OCI-LY1 (cell line): ENCODE measurements around the gene LATS2.

Experiments used
- H2AFZ ChIP-seq: fragments of 200-600 bp; sonication (generic), shearing (Covaris generic); 2 replicates; pipeline ENCODE4 v1.6.0; 2014; ENCODE audit warnings: antibody characterized with exemption, mild to moderate bottlenecking, low read length
- H3F3A ChIP-seq: fragments of 200-600 bp; sonication (generic), shearing (Covaris generic); 2 replicates; pipeline ENCODE4 v1.6.0; 2014; ENCODE audit warnings: mild to moderate bottlenecking, antibody characterized with exemption, low read length, moderate library complexity; ENCODE audit not compliant: insufficient read depth
- H3K27ac ChIP-seq: fragments of 200-600 bp; sonication (generic); 2 replicates; pipeline ENCODE4 v1.5.1; 2014; ENCODE audit warnings: low read length, mixed run types, mild to moderate bottlenecking, low read depth; ENCODE audit not compliant: poor library complexity, severe bottlenecking
- H3K27me3 ChIP-seq: fragments of 200-600 bp; sonication (generic); 2 replicates; pipeline ENCODE4 v1.6.0; 2014; ENCODE audit warnings: antibody characterized with exemption, mild to moderate bottlenecking, low read length, moderate library complexity; ENCODE audit not compliant: insufficient read depth
- H3K36me3 ChIP-seq: fragments of 200-600 bp; sonication (generic); 2 replicates; pipeline ENCODE4 v1.6.1; 2014; ENCODE audit warnings: mild to moderate bottlenecking, antibody characterized with exemption, low read length, moderate library complexity, mixed read lengths; ENCODE audit not compliant: insufficient read depth
- H3K4me1 ChIP-seq: fragments of 200-600 bp; sonication (generic); 2 replicates; pipeline ENCODE4 v1.5.1; 2014; ENCODE audit warnings: mild to moderate bottlenecking, low read length, moderate library complexity; ENCODE audit not compliant: insufficient read depth, severe bottlenecking
- H3K4me2 ChIP-seq: fragments of 200-600 bp; sonication (generic), shearing (Covaris generic); 2 replicates; pipeline ENCODE4 v1.6.1; 2014; ENCODE audit warnings: low read length
- H3K4me3 ChIP-seq: fragments of 200-600 bp; sonication (generic); 2 replicates; pipeline ENCODE4 v1.5.1; 2014; ENCODE audit warnings: low read length, low read depth, mild to moderate bottlenecking, mixed read lengths; ENCODE audit not compliant: poor library complexity, severe bottlenecking
- H3K79me2 ChIP-seq: fragments of 200-600 bp; shearing (Covaris generic); 2 replicates; pipeline ENCODE4 v1.6.1; 2016; ENCODE audit warnings: mixed run types, low read length, mixed read lengths; ENCODE audit not compliant: insufficient read depth
- H3K9ac ChIP-seq: fragments of 200-600 bp; sonication (generic), shearing (Covaris generic); 2 replicates; pipeline ENCODE4 v1.6.1; 2014; ENCODE audit warnings: mild to moderate bottlenecking, low read length, mixed read lengths
- H3K9me2 ChIP-seq: fragments of 200-600 bp; sonication (generic), shearing (Covaris generic); 2 replicates; pipeline ENCODE4 v1.6.1; 2014; ENCODE audit warnings: low read depth, mild to moderate bottlenecking, low read length, mixed read lengths
- H3K9me3 ChIP-seq: fragments of 200-600 bp; shearing (Covaris generic); 2 replicates; pipeline ENCODE4 v1.6.1; 2014; ENCODE audit warnings: low read length, mixed read lengths
- H4K20me1 ChIP-seq: fragments of 200-600 bp; sonication (generic), shearing (Covaris generic); 2 replicates; pipeline ENCODE4 v1.6.0; 2016; ENCODE audit warnings: mild to moderate bottlenecking, low read length; ENCODE audit not compliant: insufficient read depth
- EZH2 ChIP-seq: fragments of 200-600 bp; sonication (generic), shearing (Covaris generic); IDR thresholded peaks from 2 replicates; pipeline ENCODE4 v1.8.0; 2017; ENCODE audit warnings: borderline replicate concordance, mixed run types, mild to moderate bottlenecking, antibody characterized with exemption, low read length, moderate library complexity, mixed read lengths
- TF ChIP-seq, protein P1 (sequence below): fragments of 200-600 bp; sonication (generic), shearing (Covaris generic); IDR thresholded peaks from 2 replicates; pipeline ENCODE4 v1.5.1; 2017; ENCODE audit warnings: mild to moderate bottlenecking, antibody characterized with exemption, low read length, moderate library complexity, mixed read lengths

Gene LATS2

GRCh38 chr13:21104199-21105019 lies 43.0 kb upstream of the LATS2 start:
- Histone ChIP-seq H3K9me3 (no peaks in the 10 kb centered on the region), H3K27me3 (no peaks in the 10 kb centered on the region), H3K4me1 (no peaks in the 10 kb centered on the region), H3K27ac (no peak overlapping the region), H2AFZ (no peak overlapping the region), H3K79me2 (no peaks in the 10 kb centered on the region), H3K4me3 (no peak overlapping the region), H3K9ac (no peak overlapping the region), H3F3A (no peaks in the 10 kb centered on the region), H3K4me2 (no peak overlapping the region), H3K36me3 (no peaks in the 10 kb centered on the region), H4K20me1 (no peaks in the 10 kb centered on the region), H3K9me2 (no peaks in the 10 kb centered on the region)
- TF ChIP-seq, protein P1, sequence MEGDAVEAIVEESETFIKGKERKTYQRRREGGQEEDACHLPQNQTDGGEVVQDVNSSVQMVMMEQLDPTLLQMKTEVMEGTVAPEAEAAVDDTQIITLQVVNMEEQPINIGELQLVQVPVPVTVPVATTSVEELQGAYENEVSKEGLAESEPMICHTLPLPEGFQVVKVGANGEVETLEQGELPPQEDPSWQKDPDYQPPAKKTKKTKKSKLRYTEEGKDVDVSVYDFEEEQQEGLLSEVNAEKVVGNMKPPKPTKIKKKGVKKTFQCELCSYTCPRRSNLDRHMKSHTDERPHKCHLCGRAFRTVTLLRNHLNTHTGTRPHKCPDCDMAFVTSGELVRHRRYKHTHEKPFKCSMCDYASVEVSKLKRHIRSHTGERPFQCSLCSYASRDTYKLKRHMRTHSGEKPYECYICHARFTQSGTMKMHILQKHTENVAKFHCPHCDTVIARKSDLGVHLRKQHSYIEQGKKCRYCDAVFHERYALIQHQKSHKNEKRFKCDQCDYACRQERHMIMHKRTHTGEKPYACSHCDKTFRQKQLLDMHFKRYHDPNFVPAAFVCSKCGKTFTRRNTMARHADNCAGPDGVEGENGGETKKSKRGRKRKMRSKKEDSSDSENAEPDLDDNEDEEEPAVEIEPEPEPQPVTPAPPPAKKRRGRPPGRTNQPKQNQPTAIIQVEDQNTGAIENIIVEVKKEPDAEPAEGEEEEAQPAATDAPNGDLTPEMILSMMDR: no peak
- no peak for TF ChIP-seq EZH2

GRCh38 chr13:21101865-21102576 lies 40.6 kb upstream of the LATS2 start:
- TF ChIP-seq EZH2: no peak
- TF ChIP-seq, protein P1: no peak
- H3K27ac ChIP-seq: no peak overlapping the region
- H4K20me1 ChIP-seq: no peaks in the 10 kb centered on the region
- H3F3A ChIP-seq: no peaks in the 10 kb centered on the region
- no peak overlapping the region for H3K9ac ChIP-seq
- H3K9me2 ChIP-seq: no peaks in the 10 kb centered on the region
- H3K79me2 ChIP-seq: no peaks in the 10 kb centered on the region
- no peak overlapping the region for H3K4me2 ChIP-seq
- no peak overlapping the region for H2AFZ ChIP-seq
- no peaks in the 10 kb centered on the region for H3K9me3 ChIP-seq
- 0 out of 2 replicates have a peak, but pooled peaks cover 4% of the 10 kb centered on the region for H3K27me3 ChIP-seq
- no peaks in the 10 kb centered on the region for H3K4me1 ChIP-seq
- no peak overlapping the region for H3K4me3 ChIP-seq
- H3K36me3 ChIP-seq: no peaks in the 10 kb centered on the region

- Histone ChIP-seq H3F3A (no peaks in the 10 kb centered on the region), H3K27ac (no peak overlapping the region), H3K36me3 (no peaks in the 10 kb centered on the region), H3K9me3 (no peaks in the 10 kb centered on the region), H3K4me3 (no peak overlapping the region), H4K20me1 (no peaks in the 10 kb centered on the region), H3K4me1 (no peaks in the 10 kb centered on the region), H3K9me2 (no peaks in the 10 kb centered on the region), H3K27me3 (0 out of 2 replicates have a peak, but pooled peaks cover 4% of the 10 kb centered on the region), H3K79me2 (no peaks in the 10 kb centered on the region), H2AFZ (no peak overlapping the region), H3K9ac (no peak overlapping the region), H3K4me2 (no peak overlapping the region)
- no peak for TF ChIP-seq EZH2
- TF ChIP-seq, protein P1: no peak
These were observed 39.8 kb upstream of the LATS2 start for GRCh38 chr13:21100994-21101757.
